Measurements from ENCODE around the gene ITPRIP. TPM values are rescaled to one million over a fixed set of nuclear protein-coding genes. Genes with fewer than 3 reads are reported as not detected.

Gene ITPRIP
- total RNA-seq, 1 donor from 2014 or later = 14.5 TPM

GRCh38 chr10:104268405-104268712 lies 69.9 kb downstream of the ITPRIP start:
- Mint-ChIP-seq H3K9me3 (ENCODE audit: low read depth) (no peaks in the 10 kb centered on the region), H3K4me3 (ENCODE audit: unreplicated experiment) (peak overlapping the region; percentile 87), H3K27ac (ENCODE audit: unreplicated experiment) (peak overlapping the region; percentile 96), H3K4me1 (ENCODE audit: low read depth) (peaks cover 25% of the 10 kb centered on the region), H3K36me3 (ENCODE audit: low read depth) (peaks cover 14% of the 10 kb centered on the region), H3K27me3 (ENCODE audit: low read depth) (no peaks in the 10 kb centered on the region)
- no peak for DNase-seq (ENCODE audit: low spot score)
- TF ChIP-seq CTCF (IDR thresholded peaks at IDR 0.05) = no peak

GRCh38 chr10:104267721-104268404 lies 70.4 kb downstream of the ITPRIP start:
- no peaks in the 10 kb centered on the region for H3K9me3 Mint-ChIP-seq (ENCODE audit: low read depth)
- H3K4me3 Mint-ChIP-seq (ENCODE audit: unreplicated experiment) = peak overlapping the region; percentile 87
- H3K4me1 Mint-ChIP-seq (ENCODE audit: low read depth) = peaks cover 20% of the 10 kb centered on the region
- H3K27ac Mint-ChIP-seq (ENCODE audit: unreplicated experiment) = peak overlapping the region; percentile 96
- TF ChIP-seq CTCF (IDR thresholded peaks at IDR 0.05) = no peak
- no peak for DNase-seq (ENCODE audit: low spot score)
- H3K27me3 Mint-ChIP-seq (ENCODE audit: low read depth) = no peaks in the 10 kb centered on the region
- H3K36me3 Mint-ChIP-seq (ENCODE audit: low read depth) = peaks cover 14% of the 10 kb centered on the region

- Mint-ChIP-seq H3K4me3 (ENCODE audit: unreplicated experiment) (no peak overlapping the region), H3K9me3 (ENCODE audit: low read depth) (no peaks in the 10 kb centered on the region), H3K27me3 (ENCODE audit: low read depth) (no peaks in the 10 kb centered on the region), H3K27ac (ENCODE audit: unreplicated experiment) (no peak overlapping the region), H3K4me1 (ENCODE audit: low read depth) (peaks cover 39% of the 10 kb centered on the region), H3K36me3 (ENCODE audit: low read depth) (peaks cover 20% of the 10 kb centered on the region)
- TF ChIP-seq CTCF (IDR thresholded peaks at IDR 0.05) = no peak
- no peak for DNase-seq (ENCODE audit: low spot score)
Measured at GRCh38 chr10:104264783-104265182, 73.5 kb downstream of the ITPRIP start.

- no peaks in the 10 kb centered on the region for H3K27me3 Mint-ChIP-seq (ENCODE audit: low read depth)
- H3K27ac Mint-ChIP-seq (ENCODE audit: unreplicated experiment) = no peak overlapping the region
- no peak overlapping the region for H3K4me3 Mint-ChIP-seq (ENCODE audit: unreplicated experiment)
- TF ChIP-seq CTCF (IDR thresholded peaks at IDR 0.05) = no peak
- no peak for DNase-seq (ENCODE audit: low spot score)
- peaks cover 43% of the 10 kb centered on the region for H3K4me1 Mint-ChIP-seq (ENCODE audit: low read depth)
- H3K36me3 Mint-ChIP-seq (ENCODE audit: low read depth) = peaks cover 30% of the 10 kb centered on the region
- H3K9me3 Mint-ChIP-seq (ENCODE audit: low read depth) = no peaks in the 10 kb centered on the region
Measured at GRCh38 chr10:104262055-104262454, 76.2 kb downstream of the ITPRIP start.

GRCh38 chr10:104260775-104261115 lies 77.5 kb downstream of the ITPRIP start:
- Mint-ChIP-seq H3K4me3 (ENCODE audit: unreplicated experiment) (no peak overlapping the region), H3K27ac (ENCODE audit: unreplicated experiment) (peak overlapping the region; percentile 90)

More at GRCh38 chr10:104260775-104261115, 77.5 kb downstream of the ITPRIP start:
- TF ChIP-seq CTCF (IDR thresholded peaks at IDR 0.05) = no peak
- H3K27me3 Mint-ChIP-seq (ENCODE audit: low read depth) = no peaks in the 10 kb centered on the region
- DNase-seq (ENCODE audit: low spot score) = no peak
- H3K9me3 Mint-ChIP-seq (ENCODE audit: low read depth) = no peaks in the 10 kb centered on the region
- peaks cover 52% of the 10 kb centered on the region for H3K4me1 Mint-ChIP-seq (ENCODE audit: low read depth)
- peaks cover 26% of the 10 kb centered on the region for H3K36me3 Mint-ChIP-seq (ENCODE audit: low read depth)

Measured in chondrocyte (in vitro differentiated cells).